ENCODE data around the gene KRTAP3-1.

- TF ChIP-seq CTCF (IDR thresholded peaks at IDR 0.05) (no peak), EP300 (IDR thresholded peaks at IDR 0.05) (no peak), CBX8 (IDR thresholded peaks at IDR 0.05) (no peak), CHD2 (IDR thresholded peaks at IDR 0.05; ENCODE audit: low read length, partially characterized antibody) (no peak), RAD21 (conservative IDR thresholded peaks at IDR 0.05 in 1 of 2, IDR thresholded peaks at IDR 0.05 in 1 of 2) (no peak), MYC (IDR thresholded peaks at IDR 0.05; ENCODE audit: borderline replicate concordance, low read length) (no peak), POLR2A (IDR thresholded peaks at IDR 0.05; ENCODE audit: low read length) (no peak), USF2 (IDR thresholded peaks at IDR 0.05) (no peak), REST (IDR thresholded peaks at IDR 0.05) (no peak), BHLHE40 (IDR thresholded peaks at IDR 0.05; ENCODE audit: low read depth, low read length) (no peak)
Observed at GRCh38 chr17:41054025-41054424, 45.1 kb upstream of the KRTAP3-1 start.
